ENCODE results near the gene IPO8.

- TF ChIP-seq GATA3 (IDR thresholded peaks at IDR 0.05; ENCODE audit: low read depth, low read length), result no peak
- TF ChIP-seq GATA2 (IDR thresholded peaks at IDR 0.05; ENCODE audit: low read depth, low read length), result no peak
Observed at GRCh38 chr12:30707613-30708342, 12.1 kb upstream of the IPO8 start.

All from SH-SY5Y (cell line).